Subcutaneous adipose tissue (tissue), 4 donors: Measurements from ENCODE around the gene ARL8A. TPM values are rescaled to one million over a fixed set of nuclear protein-coding genes. Genes with fewer than 3 reads are reported as not detected.

Experiments
- CTCF ChIP-seq: fragments of 450-650 bp; IDR thresholded peaks from one replicate; pipeline ENCODE4 v1.5.1; 2016; ENCODE audit warnings: low read depth, mild to moderate bottlenecking, control low read depth, antibody characterized with exemption, moderate library complexity
- total RNA-seq, 4 donors: library from RNA; depleted of rRNA; stranded (reverse); fragments of >200 nt; gene quantifications; one replicate each; pipeline ENCODE4 v1.1.0, GENCODE V29; 2016

The ARL8A gene
- total RNA-seq, 4 donors from 2014 or later: 28.5 to 52.0 (median 38.4) TPM

GRCh38 chr1:202145068-202145743 is 669 bp upstream of the ARL8A start:
- TF ChIP-seq CTCF: no peak

GRCh38 chr1:202143768-202144401 is 652 bp downstream of the ARL8A start:
- TF ChIP-seq CTCF: no peak

- TF ChIP-seq CTCF: no peak
These were observed 1.3 kb downstream of the ARL8A start for GRCh38 chr1:202143011-202143767.

- TF ChIP-seq CTCF: no peak
These were observed 3.7 kb downstream of the ARL8A start for GRCh38 chr1:202140833-202141232.

GRCh38 chr1:202135221-202135721 is 9.3 kb downstream of the ARL8A start:
- no peak for TF ChIP-seq CTCF

GRCh38 chr1:202134645-202135172 is 9.8 kb downstream of the ARL8A start:
- no peak for TF ChIP-seq CTCF

- TF ChIP-seq CTCF: no peak
These were observed 10.5 kb downstream of the ARL8A start for GRCh38 chr1:202133989-202134388.
